ENCODE results near the gene CHRNA9. TPM values are rescaled to one million over a fixed set of nuclear protein-coding genes. Genes with fewer than 3 reads are reported as not detected.

The CHRNA9 gene
- total and polyA plus RNA-seq, 2 donors (not counting 1 experiment from before 2014, with no cell fraction given), result 0.07 TPM; not detected in 1

- CTCF ChIA-PET, result interaction anchor here (0.6 to 1.2 kb wide), 3 partner anchors 14 to 204 kb away, joined by 4 read pairs; no protein-coding TSS in a partner anchor
- H2AFZ ChIP-seq (ENCODE audit: insufficient read depth, low read depth, low read length, poor library complexity, severe bottlenecking), result no peak overlapping the region
- Mint-ChIP-seq H3K27me3 (peaks cover 14% of the 10 kb centered on the region), H3K27ac (no peak overlapping the region), H3K9me3 (ENCODE audit: insufficient read depth) (no peaks in the 10 kb centered on the region), H3K4me1 (no peaks in the 10 kb centered on the region), H3K4me3 (no peak overlapping the region)
- H3K9ac ChIP-seq (ENCODE audit: low read length), result no peak overlapping the region
- H3K4me1 ChIP-seq (ENCODE audit: control insufficient read depth in 2 of 2, insufficient read depth in 2 of 2, low read length in 2 of 2), result no peaks in the 10 kb centered on the region
- no peaks in the 10 kb centered on the region for H3K9me3 ChIP-seq (ENCODE audit: control extremely low read depth in 1 of 3, control insufficient read depth in 2 of 3, insufficient read depth in 1 of 3, low read length in 2 of 3)
- POLR2A ChIA-PET, result interaction anchor here (0.6 kb wide), 1 partner anchor 863 kb away, joined by 3 read pairs; no protein-coding TSS in a partner anchor
- H3K27me3 ChIP-seq (replicated peaks in 1 of 4; ENCODE audit: control extremely low read depth in 1 of 4, control insufficient read depth in 3 of 4, insufficient read depth in 4 of 4, low read length in 3 of 4), result peaks cover 0 to 4% (median 2%) of the 10 kb centered on the region in 4 experiments
- no peak overlapping the region for H3K27ac ChIP-seq (ENCODE audit: low read length in 2 of 2)
- no peaks in the 10 kb centered on the region for H3K36me3 ChIP-seq (replicated peaks in 1 of 2; ENCODE audit: control extremely low read depth in 1 of 2, control insufficient read depth in 1 of 2, extremely low read depth in 1 of 2, insufficient read depth in 2 of 2, low read length in 1 of 2)
- WGBS (ENCODE audit: insufficient coverage), result 97% methylated on average over 3 of the region's 8 CpGs
- H3K4me2 ChIP-seq (replicated peaks; ENCODE audit: low read depth, low read length, poor library complexity, severe bottlenecking), result no peak overlapping the region
- ATAC-seq (ENCODE audit: low read depth), result no peak
- H3K79me2 ChIP-seq (ENCODE audit: control insufficient read depth, insufficient read depth, low read length), result no peaks in the 10 kb centered on the region
- H3K4me3 ChIP-seq (ENCODE audit: control extremely low read depth in 1 of 5, extremely low read depth in 1 of 5, insufficient read depth in 1 of 5, low read depth in 2 of 5, low read length in 4 of 5), result no peak overlapping the region
- no peak for TF ChIP-seq EZH2 (IDR thresholded peaks at IDR 0.05; ENCODE audit: borderline replicate concordance, insufficient read depth, low read depth, low read length, poor library complexity, severe bottlenecking)
- TF ChIP-seq, protein P1, sequence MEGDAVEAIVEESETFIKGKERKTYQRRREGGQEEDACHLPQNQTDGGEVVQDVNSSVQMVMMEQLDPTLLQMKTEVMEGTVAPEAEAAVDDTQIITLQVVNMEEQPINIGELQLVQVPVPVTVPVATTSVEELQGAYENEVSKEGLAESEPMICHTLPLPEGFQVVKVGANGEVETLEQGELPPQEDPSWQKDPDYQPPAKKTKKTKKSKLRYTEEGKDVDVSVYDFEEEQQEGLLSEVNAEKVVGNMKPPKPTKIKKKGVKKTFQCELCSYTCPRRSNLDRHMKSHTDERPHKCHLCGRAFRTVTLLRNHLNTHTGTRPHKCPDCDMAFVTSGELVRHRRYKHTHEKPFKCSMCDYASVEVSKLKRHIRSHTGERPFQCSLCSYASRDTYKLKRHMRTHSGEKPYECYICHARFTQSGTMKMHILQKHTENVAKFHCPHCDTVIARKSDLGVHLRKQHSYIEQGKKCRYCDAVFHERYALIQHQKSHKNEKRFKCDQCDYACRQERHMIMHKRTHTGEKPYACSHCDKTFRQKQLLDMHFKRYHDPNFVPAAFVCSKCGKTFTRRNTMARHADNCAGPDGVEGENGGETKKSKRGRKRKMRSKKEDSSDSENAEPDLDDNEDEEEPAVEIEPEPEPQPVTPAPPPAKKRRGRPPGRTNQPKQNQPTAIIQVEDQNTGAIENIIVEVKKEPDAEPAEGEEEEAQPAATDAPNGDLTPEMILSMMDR (IDR thresholded peaks at IDR 0.05), result no peak
- H4K20me1 ChIP-seq (ENCODE audit: control insufficient read depth, insufficient read depth, low read length, poor library complexity, severe bottlenecking), result no peaks in the 10 kb centered on the region
- intact Hi-C loops (cut with micrococcal nuclease), result no loop called here
- no peak for DNase-seq
Observed at GRCh38 chr4:40331101-40331745, 3.9 kb upstream of the CHRNA9 start.

- no peaks in the 10 kb centered on the region for H3K9me3 Mint-ChIP-seq (ENCODE audit: insufficient read depth)
- Histone ChIP-seq H3K9me3 (ENCODE audit: control extremely low read depth in 1 of 3, control insufficient read depth in 2 of 3, insufficient read depth in 1 of 3, low read length in 2 of 3) (no peaks in the 10 kb centered on the region), H3K9ac (ENCODE audit: low read length) (no peak overlapping the region), H3K27ac (ENCODE audit: low read length in 2 of 2) (no peak overlapping the region), H3K4me3 (ENCODE audit: control extremely low read depth in 1 of 5, extremely low read depth in 1 of 5, insufficient read depth in 1 of 5, low read depth in 2 of 5, low read length in 4 of 5) (no peak overlapping the region), H3K4me2 (replicated peaks; ENCODE audit: low read depth, low read length, poor library complexity, severe bottlenecking) (no peak overlapping the region), H3K4me1 (ENCODE audit: control insufficient read depth in 2 of 2, insufficient read depth in 2 of 2, low read length in 2 of 2) (no peaks in the 10 kb centered on the region), H3K79me2 (ENCODE audit: control insufficient read depth, insufficient read depth, low read length) (no peaks in the 10 kb centered on the region), H3K27me3 (replicated peaks in 1 of 4; ENCODE audit: control extremely low read depth in 1 of 4, control insufficient read depth in 3 of 4, insufficient read depth in 4 of 4, low read length in 3 of 4) (peaks cover 0 to 4% (median 2%) of the 10 kb centered on the region in 4 experiments), H4K20me1 (ENCODE audit: control insufficient read depth, insufficient read depth, low read length, poor library complexity, severe bottlenecking) (no peaks in the 10 kb centered on the region), H2AFZ (ENCODE audit: insufficient read depth, low read depth, low read length, poor library complexity, severe bottlenecking) (no peak overlapping the region), H3K36me3 (replicated peaks in 1 of 2; ENCODE audit: control extremely low read depth in 1 of 2, control insufficient read depth in 1 of 2, extremely low read depth in 1 of 2, insufficient read depth in 2 of 2, low read length in 1 of 2) (no peaks in the 10 kb centered on the region)
- DNase-seq (no peak), ATAC-seq (ENCODE audit: low read depth) (no peak)
- no peak overlapping the region for H3K4me3 Mint-ChIP-seq
- intact Hi-C loops (cut with micrococcal nuclease), result no loop called here
- TF ChIP-seq, protein P1 (IDR thresholded peaks at IDR 0.05), result no peak
- TF ChIP-seq EZH2 (IDR thresholded peaks at IDR 0.05; ENCODE audit: borderline replicate concordance, insufficient read depth, low read depth, low read length, poor library complexity, severe bottlenecking), result no peak
- H3K4me1 Mint-ChIP-seq, result no peaks in the 10 kb centered on the region
- ChIA-PET CTCF (interaction anchor here (0.6 to 1.0 kb wide), 2 partner anchors 15 to 252 kb away, joined by 4 read pairs; no protein-coding TSS in a partner anchor), POLR2A (no interaction called here)
- H3K27ac Mint-ChIP-seq, result no peak overlapping the region
- H3K27me3 Mint-ChIP-seq, result peaks cover 14% of the 10 kb centered on the region
- WGBS (ENCODE audit: insufficient coverage), result no CpG with 5 or more reads among the region's 3 CpGs
Observed at GRCh38 chr4:40331961-40332360, 3.2 kb upstream of the CHRNA9 start.
